HG03457 (cell line): ENCODE results near the gene FTCD.

ENCODE experiments used
- ATAC-seq: cut with Tn5 transposase; IDR thresholded peaks from one replicate; pipeline ENCODE4 v1.9.1; 2021; ENCODE audit warnings: moderate number of reproducible peaks; ENCODE audit not compliant: unreplicated experiment

FTCD gene

GRCh38 chr21:46093668-46094400, 61.5 kb downstream of the FTCD start:
- no peak for ATAC-seq

GRCh38 chr21:46092811-46093667, 62.3 kb downstream of the FTCD start:
- no peak for ATAC-seq

- no peak for ATAC-seq
Measured at GRCh38 chr21:46092026-46092764, 63.2 kb downstream of the FTCD start.

- no peak for ATAC-seq
Measured at GRCh38 chr21:46091631-46092025, 63.8 kb downstream of the FTCD start.

- ATAC-seq: no peak
Measured at GRCh38 chr21:46091118-46091517, 64.3 kb downstream of the FTCD start.

GRCh38 chr21:46089285-46089684, 66.1 kb downstream of the FTCD start:
- ATAC-seq: no peak

GRCh38 chr21:46088189-46088588, 67.2 kb downstream of the FTCD start:
- no peak for ATAC-seq

- ATAC-seq: no peak
Measured at GRCh38 chr21:46087641-46088040, 67.7 kb downstream of the FTCD start.
